Bladder microvascular endothelial cell (primary cell): ENCODE data around the gene ZNF444. TPM values are rescaled to one million over a fixed set of nuclear protein-coding genes. Genes with fewer than 3 reads are reported as not detected.

ENCODE experiments used
- total RNA-seq: library from RNA; depleted of rRNA; stranded (reverse); fragments of >200 nt; gene quantifications from 2 replicates; pipeline ENCODE4 v1.2.3, GENCODE V29; 2014

The ZNF444 gene
- total RNA-seq = 10.7 and 20.8 TPM in 2 replicates

GRCh38 chr19:56140583-56141416 is at the start of gene ZNF444:
ZNF444 (plus strand) TSS chr19:56141287; CDS start chr19:56146912, 5,625 bp downstream.

GRCh38 chr19:56121180-56122167 is 19.6 kb upstream of the ZNF444 start, which contains the start of gene ZNF787:
ZNF787 (minus strand) TSS chr19:56121295; CDS start chr19:56103217, 18,078 bp downstream.

GRCh38 chr19:56175861-56176307 is 34.8 kb downstream of the ZNF444 start, which contains the start of gene GALP:
GALP (plus strand) TSS chr19:56176008; CDS start chr19:56177109, 1,101 bp downstream.

GRCh38 chr19:56197646-56198045 is 56.6 kb downstream of the ZNF444 start, which contains the start of gene ZSCAN5B:
ZSCAN5B (minus strand) TSS chr19:56197783; CDS start chr19:56193052, 4,731 bp downstream.

GRCh38 chr19:56201973-56202372 is 60.9 kb downstream of the ZNF444 start, which contains the start of gene ZSCAN5C:
ZSCAN5C (plus strand) TSS chr19:56202273; CDS start chr19:56205914, 3,641 bp downstream.

Other genes with a start within 250 kb of the ZNF444 start
- not detected in 2 replicates for gene NLRP13, start 209.0 kb upstream of the ZNF444 start, total RNA-seq
- gene NLRP8, start 193.5 kb upstream of the ZNF444 start, total RNA-seq = not detected in 2 replicates
- gene NLRP5, start 154.5 kb upstream of the ZNF444 start, total RNA-seq = not detected in 2 replicates
- gene ZNF787, start 20.0 kb upstream of the ZNF444 start, total RNA-seq = 27.1 and 32.4 TPM in 2 replicates
- gene GALP, start 34.7 kb downstream of the ZNF444 start, total RNA-seq = not detected in 2 replicates
- not detected in 2 replicates for gene ZSCAN5B, start 56.5 kb downstream of the ZNF444 start, total RNA-seq
- gene ZSCAN5C, start 61.0 kb downstream of the ZNF444 start, total RNA-seq = not detected in 2 replicates
- 1.4 TPM in 1 of 2 replicates, not detected in the other for gene EDDM13, start 131.5 kb downstream of the ZNF444 start, total RNA-seq
- 5.8 and 9.3 TPM in 2 replicates for gene ZSCAN5A, start 173.6 kb downstream of the ZNF444 start, total RNA-seq